Activated T-cell treated with anti-CD3 and anti-CD28 coated beads, Interleukin-2, amount 50 U/mL, for 72 hours (primary cell): ENCODE measurements around the gene ARL4A. TPM values are rescaled to one million over a fixed set of nuclear protein-coding genes. Genes with fewer than 3 reads are reported as not detected.

Source experiments
- ATAC-seq, 2 donors: fragments of 150-1000 bp; cut with Tn5 transposase; replicated peaks in 1 of 2; 2 replicates each; pipeline ENCODE4 v1.10.0; 2021; ENCODE audit warnings: moderate library complexity in 2 of 2, mild to moderate bottlenecking in 1 of 2
- DNase-seq, 2 donors: peaks; one replicate each; pipeline ENCODE4 v3.0.0; 2021 to 2022; ENCODE audit warnings: mixed read lengths in 1 of 2
- H3K27ac Mint-ChIP-seq: one replicate; pipeline ENCODE4 v1.8.0; 2022; ENCODE audit warnings: mild to moderate bottlenecking, moderate library complexity, mixed read lengths
- H3K27me3 Mint-ChIP-seq: one replicate; pipeline ENCODE4 v1.8.0; 2022; ENCODE audit warnings: low read depth, mixed read lengths
- H3K36me3 Mint-ChIP-seq, 2 donors: one replicate each; pipeline ENCODE4 v1.8.0; 2022; ENCODE audit warnings: mixed read lengths in 2 of 2, mild to moderate bottlenecking in 1 of 2; ENCODE audit not compliant: insufficient read depth in 2 of 2
- H3K4me1 Mint-ChIP-seq: one replicate; pipeline ENCODE4 v1.8.0; 2022; ENCODE audit warnings: low read depth, mixed read lengths
- H3K4me3 Mint-ChIP-seq, 2 donors: one replicate each; pipeline ENCODE4 v1.8.0; 2022; ENCODE audit warnings: mild to moderate bottlenecking in 2 of 2, mixed read lengths in 2 of 2, moderate library complexity in 2 of 2
- H3K9me3 Mint-ChIP-seq, 2 donors: one replicate each; pipeline ENCODE4 v1.8.0; 2022; ENCODE audit warnings: mixed read lengths in 2 of 2
- total RNA-seq, 2 donors: library from RNA; stranded (reverse); gene quantifications; one replicate each; pipeline ENCODE4 v1.2.3, GENCODE V29; 2022

The ARL4A gene
- total RNA-seq, 2 donors from 2014 or later: 12.1 to 13.5 TPM

DNA sequence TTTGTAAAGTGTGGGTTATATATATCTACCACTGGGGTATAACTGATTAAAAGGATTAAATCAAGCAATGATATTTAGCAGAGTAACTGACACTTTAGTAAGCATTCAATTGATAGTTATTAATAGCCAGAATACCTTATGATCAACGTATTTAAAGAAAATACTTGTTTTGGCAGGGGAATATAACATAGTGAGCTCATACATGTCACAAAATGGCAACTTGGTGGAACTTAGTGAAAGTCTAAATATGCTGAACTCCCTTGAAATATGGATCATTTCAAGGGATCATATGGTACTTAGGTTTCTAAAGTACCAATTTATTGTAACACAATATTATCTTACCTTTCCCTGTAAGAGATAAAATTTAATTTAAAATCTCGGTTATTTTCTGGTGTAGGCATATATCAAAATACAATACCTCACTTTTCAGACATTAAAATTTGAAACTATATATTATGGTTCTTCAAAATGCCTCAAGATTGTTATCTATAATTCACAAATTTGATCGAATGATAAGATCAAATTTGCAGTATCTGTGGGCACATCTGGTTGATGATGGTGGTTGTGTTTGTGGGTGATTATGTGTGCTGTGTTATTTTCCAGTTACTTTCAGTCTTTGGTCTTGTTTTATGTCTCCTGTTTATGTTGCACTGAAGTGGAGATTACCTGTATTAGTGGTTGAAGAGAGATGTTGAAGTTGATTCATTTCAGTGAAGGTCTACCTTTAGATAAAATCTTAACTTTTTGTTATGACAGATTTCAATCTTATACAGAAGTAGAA is 5.2 kb downstream of the ARL4A start:
- Mint-ChIP-seq H3K27me3 (no peaks in the 10 kb centered on the region), H3K36me3 (peaks cover 0 to 1% of the 10 kb centered on the region in 2 donors), H3K4me1 (peaks cover 12% of the 10 kb centered on the region), H3K27ac (no peak overlapping the region), H3K9me3 (no peaks in the 10 kb centered on the region), H3K4me3 (no peak overlapping the region)
- no peak for ATAC-seq
- no peak for DNase-seq

DNA sequence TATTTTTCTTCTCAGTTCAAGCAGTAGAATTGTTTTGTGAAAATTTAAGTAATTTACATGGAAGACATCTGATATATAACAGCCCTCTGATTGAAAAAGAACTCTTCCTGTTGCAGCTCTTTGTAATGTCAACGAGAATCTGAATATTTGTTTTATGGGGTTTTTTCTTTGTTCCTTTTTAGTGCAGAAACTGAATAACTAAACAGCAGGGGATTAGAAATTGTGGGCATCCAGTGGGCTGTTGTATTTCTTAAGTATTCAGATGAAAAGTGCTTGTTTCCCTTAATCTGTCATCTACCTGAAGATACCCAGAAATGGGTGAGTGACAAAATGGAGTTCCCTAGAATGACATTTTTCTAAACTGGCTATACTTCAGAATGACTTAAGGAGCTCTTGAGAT is 7.4 kb downstream of the ARL4A start:
- DNase-seq: no peak
- ATAC-seq: no peak
- H3K4me1 Mint-ChIP-seq: peaks cover 4% of the 10 kb centered on the region
- no peaks in the 10 kb centered on the region for H3K27me3 Mint-ChIP-seq
- no peak overlapping the region for H3K27ac Mint-ChIP-seq
- H3K36me3 Mint-ChIP-seq: peaks cover 0 to 1% of the 10 kb centered on the region in 2 donors
- no peak overlapping the region for H3K4me3 Mint-ChIP-seq
- no peaks in the 10 kb centered on the region for H3K9me3 Mint-ChIP-seq

GRCh38 chr7:12695965-12696364 is 8.5 kb downstream of the ARL4A start:
- Mint-ChIP-seq H3K4me3 (no peak overlapping the region), H3K36me3 (peaks cover 0 to 1% of the 10 kb centered on the region in 2 donors)

GRCh38 chr7:12699299-12699698 is 11.9 kb downstream of the ARL4A start:
- Mint-ChIP-seq H3K36me3 (peaks cover 0 to 3% of the 10 kb centered on the region in 2 donors), H3K27me3 (no peaks in the 10 kb centered on the region), H3K27ac (no peak overlapping the region), H3K9me3 (peaks cover 2 to 3% of the 10 kb centered on the region in 2 donors), H3K4me1 (peaks cover 4% of the 10 kb centered on the region), H3K4me3 (no peak overlapping the region)
- ATAC-seq (no peak), DNase-seq (no peak)

More at GRCh38 chr7:12695965-12696364, 8.5 kb downstream of the ARL4A start:
- Mint-ChIP-seq H3K27ac (no peak overlapping the region), H3K9me3 (no peaks in the 10 kb centered on the region), H3K4me1 (peaks cover 4% of the 10 kb centered on the region), H3K27me3 (no peaks in the 10 kb centered on the region)
- ATAC-seq (no peak), DNase-seq (no peak)

- Mint-ChIP-seq H3K27me3 (no peaks in the 10 kb centered on the region), H3K36me3 (peaks cover 0 to 3% of the 10 kb centered on the region in 2 donors), H3K4me1 (no peaks in the 10 kb centered on the region), H3K27ac (no peak overlapping the region), H3K9me3 (peaks cover 2 to 3% of the 10 kb centered on the region in 2 donors), H3K4me3 (no peak overlapping the region)
- ATAC-seq: no peak
- DNase-seq: no peak
These were observed 14.0 kb downstream of the ARL4A start for GRCh38 chr7:12701433-12701832.

- Mint-ChIP-seq H3K27ac (no peak overlapping the region), H3K4me3 (no peak overlapping the region), H3K36me3 (peaks cover 0 to 3% of the 10 kb centered on the region in 2 donors), H3K4me1 (no peaks in the 10 kb centered on the region), H3K27me3 (no peaks in the 10 kb centered on the region), H3K9me3 (peaks cover 2 to 3% of the 10 kb centered on the region in 2 donors)
- no peak for ATAC-seq
- no peak for DNase-seq
These were observed 16.4 kb downstream of the ARL4A start for GRCh38 chr7:12703881-12704280.

- no peak for ATAC-seq
- Mint-ChIP-seq H3K27me3 (no peaks in the 10 kb centered on the region), H3K4me3 (no peak overlapping the region), H3K27ac (no peak overlapping the region), H3K4me1 (no peaks in the 10 kb centered on the region), H3K9me3 (peaks cover 2 to 3% of the 10 kb centered on the region in 2 donors), H3K36me3 (peaks cover 0 to 3% of the 10 kb centered on the region in 2 donors)
- DNase-seq: no peak
These were observed 18.4 kb downstream of the ARL4A start for GRCh38 chr7:12705878-12706277.

DNA sequence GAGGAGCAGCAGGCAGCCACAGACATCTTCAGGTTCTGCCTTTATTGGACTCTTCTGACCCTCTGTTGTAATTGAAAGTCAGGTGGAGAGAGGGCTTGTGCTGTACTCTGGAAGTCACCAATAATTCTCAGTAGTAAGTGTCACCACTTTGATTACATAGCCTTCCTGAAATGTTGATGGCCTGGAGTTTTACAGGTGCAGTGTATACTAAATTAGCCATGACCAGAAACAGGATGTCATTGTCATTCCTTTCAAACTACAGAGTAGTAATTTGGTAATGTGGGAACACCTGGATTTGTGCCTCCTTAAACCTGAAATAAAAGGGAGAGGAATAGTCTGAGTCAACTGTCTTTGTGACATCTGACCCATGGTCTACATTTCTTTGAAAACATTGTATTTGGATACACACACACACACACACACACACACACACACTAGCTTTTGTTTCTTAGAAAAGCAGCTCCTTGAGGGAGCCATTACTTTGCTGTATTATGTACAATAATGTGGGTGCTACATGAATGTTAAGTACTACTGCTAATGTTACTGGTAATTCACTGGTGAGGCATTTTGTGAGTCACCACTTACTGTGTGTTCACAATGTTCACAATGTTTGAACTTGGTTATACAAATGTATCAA is 19.6 kb downstream of the ARL4A start:
- Mint-ChIP-seq H3K27me3 (no peaks in the 10 kb centered on the region), H3K36me3 (no peaks in the 10 kb centered on the region), H3K4me3 (no peak overlapping the region), H3K9me3 (no peaks in the 10 kb centered on the region), H3K27ac (no peak overlapping the region), H3K4me1 (no peaks in the 10 kb centered on the region)
- DNase-seq (no peak), ATAC-seq (no peak)

DNA sequence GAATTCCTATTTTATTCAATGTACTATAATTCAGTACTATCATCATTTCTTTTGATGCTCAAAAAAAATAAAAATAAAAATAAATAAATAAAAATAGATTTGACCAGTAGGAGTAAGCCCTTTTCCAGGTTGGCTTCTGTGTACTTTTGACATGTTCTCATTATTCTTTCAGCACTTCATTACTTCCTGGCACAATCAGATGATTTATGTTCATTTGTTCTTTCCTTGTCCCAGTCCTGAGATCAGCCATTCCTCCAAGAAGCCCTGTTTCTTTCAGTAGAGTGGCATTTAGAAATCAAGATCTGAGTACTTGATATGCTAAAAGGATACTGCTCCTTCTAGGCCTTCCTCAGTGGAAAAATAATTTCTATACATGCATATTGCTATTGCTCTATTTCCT is 20.9 kb downstream of the ARL4A start:
- Mint-ChIP-seq H3K36me3 (no peaks in the 10 kb centered on the region), H3K27ac (no peak overlapping the region), H3K4me3 (no peak overlapping the region), H3K9me3 (no peaks in the 10 kb centered on the region), H3K4me1 (no peaks in the 10 kb centered on the region), H3K27me3 (no peaks in the 10 kb centered on the region)
- ATAC-seq: no peak
- DNase-seq: no peak

GRCh38 chr7:12709726-12710502 is 22.5 kb downstream of the ARL4A start:
- H3K9me3 Mint-ChIP-seq: no peaks in the 10 kb centered on the region
- no peaks in the 10 kb centered on the region for H3K36me3 Mint-ChIP-seq
- ATAC-seq (no peak), DNase-seq (no peak)
- H3K27me3 Mint-ChIP-seq: no peaks in the 10 kb centered on the region
- H3K4me1 Mint-ChIP-seq: no peaks in the 10 kb centered on the region
- H3K4me3 Mint-ChIP-seq: no peak overlapping the region
- H3K27ac Mint-ChIP-seq: no peak overlapping the region

- Mint-ChIP-seq H3K9me3 (no peaks in the 10 kb centered on the region), H3K27me3 (no peaks in the 10 kb centered on the region), H3K4me1 (peaks cover 8% of the 10 kb centered on the region), H3K27ac (no peak overlapping the region), H3K4me3 (no peak overlapping the region), H3K36me3 (no peaks in the 10 kb centered on the region)
- DNase-seq (no peak), ATAC-seq (no peak)
These were observed 23.7 kb downstream of the ARL4A start for GRCh38 chr7:12711124-12711523.

- H3K9me3 Mint-ChIP-seq: no peaks in the 10 kb centered on the region
- no peak overlapping the region for H3K4me3 Mint-ChIP-seq
- DNase-seq: no peak
- no peaks in the 10 kb centered on the region for H3K27me3 Mint-ChIP-seq
- H3K27ac Mint-ChIP-seq: no peak overlapping the region
- ATAC-seq: no peak
- no peaks in the 10 kb centered on the region for H3K36me3 Mint-ChIP-seq
- peaks cover 15% of the 10 kb centered on the region for H3K4me1 Mint-ChIP-seq
These were observed 24.8 kb downstream of the ARL4A start for GRCh38 chr7:12712236-12712635.
